Measurements from ENCODE around the gene SPPL2B.

The SPPL2B gene

DNA sequence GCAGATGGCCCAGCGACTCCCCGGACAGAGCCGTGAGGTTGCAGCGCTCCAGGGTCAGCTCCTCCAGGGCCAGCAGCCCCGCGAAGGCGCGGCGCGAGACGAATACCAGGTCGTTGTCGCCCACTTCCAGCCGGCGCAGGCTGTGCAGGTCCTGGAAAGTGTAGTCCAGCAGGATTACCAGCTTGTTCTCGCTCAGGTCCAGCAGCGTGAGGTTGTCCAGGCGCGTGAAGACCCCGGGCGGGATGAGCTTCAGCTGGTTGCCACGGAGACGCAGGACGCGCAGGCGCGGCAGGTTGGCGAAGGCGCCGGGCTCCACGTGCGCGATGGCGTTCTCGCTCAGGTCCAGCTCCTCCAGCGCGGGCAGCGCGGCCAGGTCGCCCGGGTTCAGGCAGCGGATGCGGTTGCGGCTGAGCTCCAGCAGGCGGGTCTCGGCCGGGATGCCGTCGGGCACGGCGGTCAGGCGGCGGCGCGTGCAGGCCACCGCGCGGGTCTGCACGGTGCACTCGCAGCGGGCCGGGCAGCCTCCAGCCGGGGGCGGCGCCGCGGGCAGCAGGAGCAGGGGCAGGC lies 37.2 kb upstream of the SPPL2B start:
- Histone ChIP-seq H2AFZ (ENCODE audit: low read length) (no peak overlapping the region), H3K9ac (ENCODE audit: low read depth, low read length, poor library complexity, severe bottlenecking) (no peak overlapping the region), H3K4me3 (ENCODE audit: low read length, poor library complexity, severe bottlenecking) (no peak overlapping the region), H3F3A (ENCODE audit: low read depth) (no peaks in the 10 kb centered on the region), H3K4me1 (ENCODE audit: insufficient read depth, low read length, poor library complexity, severe bottlenecking) (peaks cover 5% of the 10 kb centered on the region), H3K27me3 (ENCODE audit: insufficient read depth, low read length, poor library complexity, severe bottlenecking) (no peaks in the 10 kb centered on the region), H3K4me2 (ENCODE audit: low read depth, low read length, poor library complexity, severe bottlenecking) (no peak overlapping the region), H3K9me3 (ENCODE audit: insufficient read depth, low read depth, low read length) (no peaks in the 10 kb centered on the region), H3K36me3 (ENCODE audit: insufficient read depth, low read length) (no peaks in the 10 kb centered on the region), H3K9me2 (replicated peaks; ENCODE audit: low read depth, low read length) (no peaks in the 10 kb centered on the region), H4K20me1 (ENCODE audit: insufficient read depth, low read length, poor library complexity, severe bottlenecking) (no peaks in the 10 kb centered on the region), H3K79me2 (ENCODE audit: insufficient read depth, low read length) (no peaks in the 10 kb centered on the region)
- TF ChIP-seq, protein P1, sequence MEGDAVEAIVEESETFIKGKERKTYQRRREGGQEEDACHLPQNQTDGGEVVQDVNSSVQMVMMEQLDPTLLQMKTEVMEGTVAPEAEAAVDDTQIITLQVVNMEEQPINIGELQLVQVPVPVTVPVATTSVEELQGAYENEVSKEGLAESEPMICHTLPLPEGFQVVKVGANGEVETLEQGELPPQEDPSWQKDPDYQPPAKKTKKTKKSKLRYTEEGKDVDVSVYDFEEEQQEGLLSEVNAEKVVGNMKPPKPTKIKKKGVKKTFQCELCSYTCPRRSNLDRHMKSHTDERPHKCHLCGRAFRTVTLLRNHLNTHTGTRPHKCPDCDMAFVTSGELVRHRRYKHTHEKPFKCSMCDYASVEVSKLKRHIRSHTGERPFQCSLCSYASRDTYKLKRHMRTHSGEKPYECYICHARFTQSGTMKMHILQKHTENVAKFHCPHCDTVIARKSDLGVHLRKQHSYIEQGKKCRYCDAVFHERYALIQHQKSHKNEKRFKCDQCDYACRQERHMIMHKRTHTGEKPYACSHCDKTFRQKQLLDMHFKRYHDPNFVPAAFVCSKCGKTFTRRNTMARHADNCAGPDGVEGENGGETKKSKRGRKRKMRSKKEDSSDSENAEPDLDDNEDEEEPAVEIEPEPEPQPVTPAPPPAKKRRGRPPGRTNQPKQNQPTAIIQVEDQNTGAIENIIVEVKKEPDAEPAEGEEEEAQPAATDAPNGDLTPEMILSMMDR (conservative IDR thresholded peaks at IDR 0.05; ENCODE audit: low read length): no peak
- TF ChIP-seq EZH2phosphoT487 (IDR thresholded peaks at IDR 0.05; ENCODE audit: borderline replicate concordance): no peak

DNA sequence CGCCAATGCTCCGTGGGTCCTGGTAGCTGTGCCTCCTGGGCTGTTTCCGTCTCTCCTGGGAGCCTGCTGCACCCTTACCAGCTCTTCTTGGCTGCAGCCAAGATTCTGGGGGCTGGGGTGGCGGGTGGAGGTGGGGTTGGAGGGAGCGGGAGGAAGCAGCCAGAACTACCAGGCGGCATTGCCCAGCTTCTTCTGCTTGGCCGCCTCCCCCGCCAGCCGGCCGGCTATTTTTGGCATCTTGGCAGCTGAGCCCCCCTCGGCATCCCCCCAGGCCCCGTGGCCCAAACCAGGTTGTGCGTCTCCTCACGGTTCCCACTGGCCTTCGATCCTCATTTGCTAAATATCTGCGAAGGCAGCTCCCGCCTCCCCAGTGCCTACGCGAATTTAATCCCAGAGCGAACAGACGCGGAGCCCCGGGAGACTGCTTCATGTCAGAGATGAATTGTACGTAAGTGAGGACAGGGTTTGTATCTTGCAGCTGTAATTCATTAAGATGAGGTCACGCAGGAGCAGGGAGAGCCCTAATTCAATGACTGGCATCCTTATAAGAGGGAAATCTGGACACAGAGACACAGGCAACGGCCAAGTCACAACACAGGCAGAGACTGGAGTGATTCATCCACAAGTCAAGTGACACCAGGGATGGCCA lies 33.7 kb upstream of the SPPL2B start:
- Histone ChIP-seq H2AFZ (ENCODE audit: low read length) (no peak overlapping the region), H3K4me1 (ENCODE audit: insufficient read depth, low read length, poor library complexity, severe bottlenecking) (no peaks in the 10 kb centered on the region), H3K79me2 (ENCODE audit: insufficient read depth, low read length) (no peaks in the 10 kb centered on the region), H3K36me3 (ENCODE audit: insufficient read depth, low read length) (no peaks in the 10 kb centered on the region), H4K20me1 (ENCODE audit: insufficient read depth, low read length, poor library complexity, severe bottlenecking) (no peaks in the 10 kb centered on the region), H3K27me3 (ENCODE audit: insufficient read depth, low read length, poor library complexity, severe bottlenecking) (no peaks in the 10 kb centered on the region), H3K4me2 (ENCODE audit: low read depth, low read length, poor library complexity, severe bottlenecking) (no peak overlapping the region), H3F3A (ENCODE audit: low read depth) (no peaks in the 10 kb centered on the region), H3K9me3 (ENCODE audit: insufficient read depth, low read depth, low read length) (no peaks in the 10 kb centered on the region), H3K4me3 (ENCODE audit: low read length, poor library complexity, severe bottlenecking) (no peak overlapping the region), H3K9me2 (replicated peaks; ENCODE audit: low read depth, low read length) (no peaks in the 10 kb centered on the region), H3K9ac (ENCODE audit: low read depth, low read length, poor library complexity, severe bottlenecking) (no peak overlapping the region)
- TF ChIP-seq, protein P1 (conservative IDR thresholded peaks at IDR 0.05; ENCODE audit: low read length): no peak
- TF ChIP-seq EZH2phosphoT487 (IDR thresholded peaks at IDR 0.05; ENCODE audit: borderline replicate concordance): no peak

DNA sequence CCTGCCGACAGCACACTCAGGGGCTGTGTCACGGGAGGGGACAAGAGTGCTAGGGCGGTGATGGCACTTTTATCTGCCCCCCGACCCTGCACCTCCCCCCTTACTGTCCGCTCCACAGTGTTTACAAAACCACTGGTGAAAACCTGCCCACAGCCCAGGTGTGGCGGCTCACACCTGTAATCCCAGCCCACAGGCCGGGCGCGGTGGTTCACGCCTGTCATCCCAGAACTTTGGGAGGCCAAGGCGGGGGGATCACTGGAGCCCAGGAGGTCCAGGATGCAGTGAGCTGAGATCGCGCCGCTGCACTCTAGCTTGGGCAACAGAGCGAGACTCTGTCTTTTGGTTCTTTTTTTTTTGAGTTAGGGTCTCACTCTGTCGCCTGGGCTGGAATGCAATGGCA lies 32.3 kb upstream of the SPPL2B start:
- Histone ChIP-seq H3F3A (ENCODE audit: low read depth) (no peaks in the 10 kb centered on the region), H3K9ac (ENCODE audit: low read depth, low read length, poor library complexity, severe bottlenecking) (no peak overlapping the region), H3K4me3 (ENCODE audit: low read length, poor library complexity, severe bottlenecking) (no peak overlapping the region), H3K4me1 (ENCODE audit: insufficient read depth, low read length, poor library complexity, severe bottlenecking) (no peaks in the 10 kb centered on the region), H3K4me2 (ENCODE audit: low read depth, low read length, poor library complexity, severe bottlenecking) (no peak overlapping the region), H3K27me3 (ENCODE audit: insufficient read depth, low read length, poor library complexity, severe bottlenecking) (no peaks in the 10 kb centered on the region), H2AFZ (ENCODE audit: low read length) (no peak overlapping the region), H4K20me1 (ENCODE audit: insufficient read depth, low read length, poor library complexity, severe bottlenecking) (no peaks in the 10 kb centered on the region), H3K9me3 (ENCODE audit: insufficient read depth, low read depth, low read length) (no peaks in the 10 kb centered on the region), H3K79me2 (ENCODE audit: insufficient read depth, low read length) (no peaks in the 10 kb centered on the region), H3K9me2 (replicated peaks; ENCODE audit: low read depth, low read length) (no peaks in the 10 kb centered on the region), H3K36me3 (ENCODE audit: insufficient read depth, low read length) (no peaks in the 10 kb centered on the region)
- TF ChIP-seq, protein P1 (conservative IDR thresholded peaks at IDR 0.05; ENCODE audit: low read length): no peak
- no peak for TF ChIP-seq EZH2phosphoT487 (IDR thresholded peaks at IDR 0.05; ENCODE audit: borderline replicate concordance)
